ENCODE measurements around the gene ZNF488. TPM values are rescaled to one million over a fixed set of nuclear protein-coding genes. Genes with fewer than 3 reads are reported as not detected.

ZNF488 gene
- total and polyA plus RNA-seq, 2 donors (not counting 1 experiment from before 2014, with no cell fraction given), result not detected

DNA sequence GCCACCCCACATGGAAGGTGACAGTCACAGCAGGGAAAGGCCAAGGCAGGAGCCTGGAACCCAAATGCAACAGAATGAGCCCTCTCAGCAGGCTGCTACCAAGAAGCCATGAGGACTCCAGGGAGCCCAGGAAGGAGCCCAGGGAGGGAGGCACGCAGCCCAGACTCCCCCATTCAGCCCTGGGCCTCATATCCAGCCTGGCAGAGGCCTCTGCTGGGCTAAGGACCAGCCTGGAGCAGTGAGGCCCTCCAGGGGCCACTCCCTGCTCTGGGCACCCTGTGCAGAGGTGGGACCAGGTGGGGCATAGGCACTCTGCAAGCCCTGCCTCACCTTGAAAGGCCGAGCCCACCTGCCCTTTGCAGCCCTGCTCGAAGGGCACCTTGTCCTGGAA lies 25.8 kb upstream of the ZNF488 start:
- no peak overlapping the region for H3K9ac ChIP-seq (ENCODE audit: low read length)
- TF ChIP-seq EZH2 (IDR thresholded peaks at IDR 0.05; ENCODE audit: borderline replicate concordance, insufficient read depth, low read depth, low read length, poor library complexity, severe bottlenecking), result no peak
- TF ChIP-seq, protein P1, sequence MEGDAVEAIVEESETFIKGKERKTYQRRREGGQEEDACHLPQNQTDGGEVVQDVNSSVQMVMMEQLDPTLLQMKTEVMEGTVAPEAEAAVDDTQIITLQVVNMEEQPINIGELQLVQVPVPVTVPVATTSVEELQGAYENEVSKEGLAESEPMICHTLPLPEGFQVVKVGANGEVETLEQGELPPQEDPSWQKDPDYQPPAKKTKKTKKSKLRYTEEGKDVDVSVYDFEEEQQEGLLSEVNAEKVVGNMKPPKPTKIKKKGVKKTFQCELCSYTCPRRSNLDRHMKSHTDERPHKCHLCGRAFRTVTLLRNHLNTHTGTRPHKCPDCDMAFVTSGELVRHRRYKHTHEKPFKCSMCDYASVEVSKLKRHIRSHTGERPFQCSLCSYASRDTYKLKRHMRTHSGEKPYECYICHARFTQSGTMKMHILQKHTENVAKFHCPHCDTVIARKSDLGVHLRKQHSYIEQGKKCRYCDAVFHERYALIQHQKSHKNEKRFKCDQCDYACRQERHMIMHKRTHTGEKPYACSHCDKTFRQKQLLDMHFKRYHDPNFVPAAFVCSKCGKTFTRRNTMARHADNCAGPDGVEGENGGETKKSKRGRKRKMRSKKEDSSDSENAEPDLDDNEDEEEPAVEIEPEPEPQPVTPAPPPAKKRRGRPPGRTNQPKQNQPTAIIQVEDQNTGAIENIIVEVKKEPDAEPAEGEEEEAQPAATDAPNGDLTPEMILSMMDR (IDR thresholded peaks at IDR 0.05), result no peak
- ChIA-PET POLR2A (no interaction called here), CTCF (no interaction called here)
- H3K27ac ChIP-seq (ENCODE audit: low read length in 2 of 2), result no peak overlapping the region
- H3K4me3 ChIP-seq (ENCODE audit: control extremely low read depth in 1 of 5, extremely low read depth in 1 of 5, insufficient read depth in 1 of 5, low read depth in 2 of 5, low read length in 4 of 5), result no peak overlapping the region
- 75% methylated on average over 3 of the region's 3 CpGs for WGBS (ENCODE audit: insufficient coverage)
- no peak overlapping the region for H2AFZ ChIP-seq (ENCODE audit: insufficient read depth, low read depth, low read length, poor library complexity, severe bottlenecking)
- H3K4me2 ChIP-seq (replicated peaks; ENCODE audit: low read depth, low read length, poor library complexity, severe bottlenecking), result no peak overlapping the region
- Mint-ChIP-seq H3K9me3 (ENCODE audit: insufficient read depth) (no peaks in the 10 kb centered on the region), H3K4me3 (no peak overlapping the region), H3K27ac (no peak overlapping the region), H3K4me1 (no peaks in the 10 kb centered on the region), H3K27me3 (no peaks in the 10 kb centered on the region)
- H4K20me1 ChIP-seq (ENCODE audit: control insufficient read depth, insufficient read depth, low read length, poor library complexity, severe bottlenecking), result no peaks in the 10 kb centered on the region
- DNase-seq, result no peak
- no peaks in the 10 kb centered on the region for H3K9me3 ChIP-seq (ENCODE audit: control extremely low read depth in 1 of 3, control insufficient read depth in 2 of 3, insufficient read depth in 1 of 3, low read length in 2 of 3)
- H3K4me1 ChIP-seq (ENCODE audit: control insufficient read depth in 2 of 2, insufficient read depth in 2 of 2, low read length in 2 of 2), result no peaks in the 10 kb centered on the region
- ATAC-seq (ENCODE audit: low read depth), result no peak
- no peaks in the 10 kb centered on the region for H3K27me3 ChIP-seq (replicated peaks in 1 of 4; ENCODE audit: control extremely low read depth in 1 of 4, control insufficient read depth in 3 of 4, insufficient read depth in 4 of 4, low read length in 3 of 4)
- intact Hi-C loops (cut with micrococcal nuclease), result no loop called here
- no peaks in the 10 kb centered on the region for H3K79me2 ChIP-seq (ENCODE audit: control insufficient read depth, insufficient read depth, low read length)
- no peaks in the 10 kb centered on the region for H3K36me3 ChIP-seq (replicated peaks in 1 of 2; ENCODE audit: control extremely low read depth in 1 of 2, control insufficient read depth in 1 of 2, extremely low read depth in 1 of 2, insufficient read depth in 2 of 2, low read length in 1 of 2)

DNA sequence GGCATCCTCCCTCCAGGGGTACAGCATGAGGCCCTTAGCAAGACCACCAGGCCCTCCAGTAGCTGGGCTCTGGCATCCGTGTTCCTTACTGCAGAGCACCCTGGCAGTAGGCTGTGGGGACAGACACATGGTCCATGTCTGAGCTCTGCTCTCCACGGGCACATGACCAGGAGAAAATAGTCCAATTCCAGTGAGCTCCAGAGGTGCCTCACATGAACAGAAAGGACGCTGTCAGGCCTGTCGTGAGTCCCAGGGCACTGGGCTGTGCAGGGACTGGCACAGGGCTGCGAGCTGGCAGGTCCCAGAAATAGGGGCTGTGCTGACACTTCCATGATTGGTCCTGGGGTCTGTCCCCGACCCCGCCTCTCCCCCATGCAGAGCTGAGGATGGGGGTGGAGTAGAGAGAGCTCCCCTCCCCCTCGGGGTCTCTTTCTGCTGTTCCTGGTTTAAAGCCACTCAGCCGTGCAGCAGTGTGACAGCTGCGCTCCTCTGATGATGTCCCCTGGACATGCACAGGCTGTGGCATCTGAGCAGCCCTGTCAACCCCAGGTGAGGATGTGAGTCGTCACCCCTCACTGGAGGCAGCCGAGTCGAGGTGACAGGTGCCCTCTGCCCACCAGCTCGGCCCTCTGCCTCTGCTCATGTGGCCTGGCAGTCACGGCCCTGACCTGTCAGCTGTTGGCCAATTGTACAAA lies 25.2 kb upstream of the ZNF488 start:
- no peaks in the 10 kb centered on the region for H3K27me3 Mint-ChIP-seq
- Histone ChIP-seq H3K36me3 (replicated peaks in 1 of 2; ENCODE audit: control extremely low read depth in 1 of 2, control insufficient read depth in 1 of 2, extremely low read depth in 1 of 2, insufficient read depth in 2 of 2, low read length in 1 of 2) (no peaks in the 10 kb centered on the region), H3K27me3 (replicated peaks in 1 of 4; ENCODE audit: control extremely low read depth in 1 of 4, control insufficient read depth in 3 of 4, insufficient read depth in 4 of 4, low read length in 3 of 4) (no peaks in the 10 kb centered on the region), H3K27ac (ENCODE audit: low read length in 2 of 2) (no peak overlapping the region), H4K20me1 (ENCODE audit: control insufficient read depth, insufficient read depth, low read length, poor library complexity, severe bottlenecking) (no peaks in the 10 kb centered on the region), H3K79me2 (ENCODE audit: control insufficient read depth, insufficient read depth, low read length) (no peaks in the 10 kb centered on the region), H3K4me3 (ENCODE audit: control extremely low read depth in 1 of 5, extremely low read depth in 1 of 5, insufficient read depth in 1 of 5, low read depth in 2 of 5, low read length in 4 of 5) (no peak overlapping the region), H2AFZ (ENCODE audit: insufficient read depth, low read depth, low read length, poor library complexity, severe bottlenecking) (no peak overlapping the region), H3K4me1 (ENCODE audit: control insufficient read depth in 2 of 2, insufficient read depth in 2 of 2, low read length in 2 of 2) (no peaks in the 10 kb centered on the region), H3K9ac (ENCODE audit: low read length) (no peak overlapping the region), H3K4me2 (replicated peaks; ENCODE audit: low read depth, low read length, poor library complexity, severe bottlenecking) (no peak overlapping the region), H3K9me3 (ENCODE audit: control extremely low read depth in 1 of 3, control insufficient read depth in 2 of 3, insufficient read depth in 1 of 3, low read length in 2 of 3) (no peaks in the 10 kb centered on the region)
- no peak for TF ChIP-seq EZH2 (IDR thresholded peaks at IDR 0.05; ENCODE audit: borderline replicate concordance, insufficient read depth, low read depth, low read length, poor library complexity, severe bottlenecking)
- TF ChIP-seq, protein P1 (IDR thresholded peaks at IDR 0.05), result no peak
- DNase-seq (no peak), ATAC-seq (ENCODE audit: low read depth) (no peak)
- H3K9me3 Mint-ChIP-seq (ENCODE audit: insufficient read depth), result no peaks in the 10 kb centered on the region
- no peak overlapping the region for H3K4me3 Mint-ChIP-seq
- intact Hi-C loops (cut with micrococcal nuclease), result no loop called here
- H3K27ac Mint-ChIP-seq, result no peak overlapping the region
- ChIA-PET CTCF (no interaction called here), POLR2A (no interaction called here)
- 56% methylated on average over 12 of the region's 15 CpGs for WGBS (ENCODE audit: insufficient coverage)
- H3K4me1 Mint-ChIP-seq, result no peaks in the 10 kb centered on the region

Data from B cell (primary cell).